ENCODE results near the gene KIF3C. TPM values are rescaled to one million over a fixed set of nuclear protein-coding genes. Genes with fewer than 3 reads are reported as not detected.
"Not testable (repeated sequence)": the region's sequence is repeated elsewhere in the genome, so short reads cannot be mapped to it uniquely, and the experiment has no call there.

KIF3C gene
- total RNA-seq, 1 donor from 2014 or later = 29.7 TPM

DNA sequence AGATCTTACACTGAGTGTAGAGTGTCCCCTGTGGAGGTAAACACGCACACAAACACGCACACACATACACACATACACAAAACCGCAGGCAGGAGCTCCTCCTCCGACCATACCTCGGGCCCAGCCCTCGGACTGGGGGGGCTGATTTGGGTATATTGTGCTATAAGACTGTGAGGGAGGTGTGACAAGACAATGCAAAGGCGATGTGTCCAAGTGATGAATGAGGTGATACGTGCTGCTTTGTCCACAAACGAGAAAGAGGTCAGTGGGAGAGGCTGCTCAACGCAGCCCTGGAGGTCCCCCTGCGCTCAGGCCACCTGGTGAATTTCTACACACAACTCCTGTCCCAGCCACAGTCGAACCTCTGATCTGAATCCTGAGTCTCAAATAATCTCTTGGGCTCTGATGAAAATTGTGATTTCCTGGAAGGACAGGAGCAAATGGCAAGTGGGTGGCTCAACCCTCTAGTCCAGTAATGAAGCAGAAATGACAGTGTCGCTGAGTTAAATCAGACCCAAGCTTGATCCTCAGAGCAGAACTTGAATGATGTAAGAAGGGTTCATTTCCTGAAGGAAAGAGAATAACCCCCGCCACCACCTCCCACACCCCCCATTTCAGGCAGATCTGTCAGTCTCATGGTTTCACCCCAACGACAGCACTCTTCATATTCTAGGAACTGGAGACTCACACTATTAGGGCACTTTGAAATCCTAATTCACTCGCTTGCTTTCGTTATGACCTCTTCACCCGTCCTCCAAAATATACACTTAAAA is 55.1 kb downstream of the KIF3C start:
- Mint-ChIP-seq H3K27ac (ENCODE audit: unreplicated experiment) (no peak overlapping the region), H3K27me3 (ENCODE audit: unreplicated experiment) (no peaks in the 10 kb centered on the region), H3K4me1 (ENCODE audit: unreplicated experiment) (no peaks in the 10 kb centered on the region), H3K36me3 (ENCODE audit: unreplicated experiment) (peaks cover 26% of the 10 kb centered on the region), H3K9me3 (ENCODE audit: unreplicated experiment) (no peaks in the 10 kb centered on the region), H3K4me3 (ENCODE audit: unreplicated experiment) (no peak overlapping the region)
- TF ChIP-seq, protein P1, sequence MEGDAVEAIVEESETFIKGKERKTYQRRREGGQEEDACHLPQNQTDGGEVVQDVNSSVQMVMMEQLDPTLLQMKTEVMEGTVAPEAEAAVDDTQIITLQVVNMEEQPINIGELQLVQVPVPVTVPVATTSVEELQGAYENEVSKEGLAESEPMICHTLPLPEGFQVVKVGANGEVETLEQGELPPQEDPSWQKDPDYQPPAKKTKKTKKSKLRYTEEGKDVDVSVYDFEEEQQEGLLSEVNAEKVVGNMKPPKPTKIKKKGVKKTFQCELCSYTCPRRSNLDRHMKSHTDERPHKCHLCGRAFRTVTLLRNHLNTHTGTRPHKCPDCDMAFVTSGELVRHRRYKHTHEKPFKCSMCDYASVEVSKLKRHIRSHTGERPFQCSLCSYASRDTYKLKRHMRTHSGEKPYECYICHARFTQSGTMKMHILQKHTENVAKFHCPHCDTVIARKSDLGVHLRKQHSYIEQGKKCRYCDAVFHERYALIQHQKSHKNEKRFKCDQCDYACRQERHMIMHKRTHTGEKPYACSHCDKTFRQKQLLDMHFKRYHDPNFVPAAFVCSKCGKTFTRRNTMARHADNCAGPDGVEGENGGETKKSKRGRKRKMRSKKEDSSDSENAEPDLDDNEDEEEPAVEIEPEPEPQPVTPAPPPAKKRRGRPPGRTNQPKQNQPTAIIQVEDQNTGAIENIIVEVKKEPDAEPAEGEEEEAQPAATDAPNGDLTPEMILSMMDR (IDR thresholded peaks at IDR 0.05) = no peak
- no peak for DNase-seq (ENCODE audit: extremely low spot score, unreplicated experiment)

DNA sequence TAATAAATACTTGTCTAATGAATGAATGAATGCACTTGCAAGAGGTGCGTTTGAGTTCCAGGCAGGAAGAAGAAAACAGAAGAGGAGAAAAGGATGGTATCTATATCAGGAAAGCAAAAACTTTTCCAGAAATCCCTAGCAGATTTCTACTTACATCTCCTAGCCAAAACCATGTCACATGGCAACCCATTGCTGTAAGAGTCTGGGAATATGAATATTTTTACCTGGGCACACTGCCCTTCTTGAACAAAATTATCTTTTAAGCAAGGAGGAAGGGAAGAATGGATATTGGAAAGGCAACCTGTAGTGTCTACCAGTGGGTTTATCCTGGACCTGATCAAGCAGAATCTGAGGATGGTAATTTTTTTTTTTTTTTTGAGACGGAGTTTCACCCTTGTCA is 59.8 kb downstream of the KIF3C start:
- no peak overlapping the region for H3K27ac Mint-ChIP-seq (ENCODE audit: unreplicated experiment)
- H3K9me3 Mint-ChIP-seq (ENCODE audit: unreplicated experiment) = no peaks in the 10 kb centered on the region
- H3K36me3 Mint-ChIP-seq (ENCODE audit: unreplicated experiment) = peaks cover 9% of the 10 kb centered on the region
- no peaks in the 10 kb centered on the region for H3K27me3 Mint-ChIP-seq (ENCODE audit: unreplicated experiment)
- H3K4me3 Mint-ChIP-seq (ENCODE audit: unreplicated experiment) = no peak overlapping the region
- TF ChIP-seq, protein P1 (IDR thresholded peaks at IDR 0.05) = no peak
- no peak for DNase-seq (ENCODE audit: extremely low spot score, unreplicated experiment)
- H3K4me1 Mint-ChIP-seq (ENCODE audit: unreplicated experiment) = no peaks in the 10 kb centered on the region

DNA sequence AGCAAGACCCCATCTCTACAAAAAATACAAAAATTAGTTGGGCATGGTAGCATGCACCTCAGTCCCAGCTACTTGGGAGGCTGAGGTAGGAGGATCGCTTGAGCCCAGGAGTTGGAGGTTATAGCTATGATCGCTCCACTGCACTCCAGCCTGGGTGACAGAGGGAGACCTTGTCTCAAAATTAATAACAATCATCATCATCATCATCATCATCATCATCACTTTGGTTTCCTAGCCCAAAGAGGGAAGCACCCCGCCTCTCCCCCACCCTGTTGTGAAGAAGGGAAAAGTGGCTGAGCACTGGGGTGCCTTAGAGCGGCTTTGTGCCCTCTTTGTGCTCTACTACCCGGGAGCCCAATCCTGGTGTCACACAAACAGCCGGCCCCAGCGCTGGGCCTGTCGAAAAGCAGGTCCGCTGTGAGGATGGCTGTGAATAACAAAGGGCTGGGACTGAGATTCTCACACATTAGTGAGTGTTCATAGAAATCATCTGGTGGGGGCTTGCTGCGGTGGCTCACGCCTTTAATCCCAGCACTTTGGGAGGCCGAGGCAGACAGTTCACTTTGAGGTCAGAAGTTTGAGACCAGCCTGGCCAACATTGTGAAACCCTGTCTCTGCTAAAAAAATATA is 61.4 kb downstream of the KIF3C start:
- no peak overlapping the region for H3K27ac Mint-ChIP-seq (ENCODE audit: unreplicated experiment)
- no peaks in the 10 kb centered on the region for H3K27me3 Mint-ChIP-seq (ENCODE audit: unreplicated experiment)
- no peaks in the 10 kb centered on the region for H3K36me3 Mint-ChIP-seq (ENCODE audit: unreplicated experiment)
- TF ChIP-seq, protein P1 (IDR thresholded peaks at IDR 0.05) = no peak
- H3K4me1 Mint-ChIP-seq (ENCODE audit: unreplicated experiment) = no peaks in the 10 kb centered on the region
- no peak for DNase-seq (ENCODE audit: extremely low spot score, unreplicated experiment)
- no peak overlapping the region for H3K4me3 Mint-ChIP-seq (ENCODE audit: unreplicated experiment)
- H3K9me3 Mint-ChIP-seq (ENCODE audit: unreplicated experiment) = no peaks in the 10 kb centered on the region

DNA sequence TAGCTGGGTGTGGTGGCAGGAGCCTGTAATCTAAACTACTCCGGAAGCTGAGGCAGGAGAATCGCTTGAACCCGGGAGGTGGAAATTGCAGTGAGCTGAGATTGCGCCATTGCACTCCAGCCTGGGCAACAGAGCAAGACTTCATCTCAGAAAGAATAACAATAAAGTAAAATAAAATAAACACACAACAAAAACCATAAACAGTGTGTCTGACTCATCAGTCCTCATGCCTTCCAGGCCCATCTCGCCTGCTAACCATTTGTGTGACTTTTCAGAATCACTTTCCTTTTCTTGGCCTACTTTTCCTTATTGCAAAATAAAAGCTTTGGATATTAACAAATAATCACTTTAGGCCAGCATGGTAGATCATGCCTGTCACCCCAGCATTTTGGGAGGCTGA is 62.0 kb downstream of the KIF3C start:
- Mint-ChIP-seq H3K36me3 (ENCODE audit: unreplicated experiment) (no peaks in the 10 kb centered on the region), H3K4me3 (ENCODE audit: unreplicated experiment) (no peak overlapping the region), H3K4me1 (ENCODE audit: unreplicated experiment) (no peaks in the 10 kb centered on the region), H3K27me3 (ENCODE audit: unreplicated experiment) (no peaks in the 10 kb centered on the region), H3K9me3 (ENCODE audit: unreplicated experiment) (no peaks in the 10 kb centered on the region), H3K27ac (ENCODE audit: unreplicated experiment) (no peak overlapping the region)
- no peak for DNase-seq (ENCODE audit: extremely low spot score, unreplicated experiment)
- TF ChIP-seq, protein P1 (IDR thresholded peaks at IDR 0.05) = no peak

DNA sequence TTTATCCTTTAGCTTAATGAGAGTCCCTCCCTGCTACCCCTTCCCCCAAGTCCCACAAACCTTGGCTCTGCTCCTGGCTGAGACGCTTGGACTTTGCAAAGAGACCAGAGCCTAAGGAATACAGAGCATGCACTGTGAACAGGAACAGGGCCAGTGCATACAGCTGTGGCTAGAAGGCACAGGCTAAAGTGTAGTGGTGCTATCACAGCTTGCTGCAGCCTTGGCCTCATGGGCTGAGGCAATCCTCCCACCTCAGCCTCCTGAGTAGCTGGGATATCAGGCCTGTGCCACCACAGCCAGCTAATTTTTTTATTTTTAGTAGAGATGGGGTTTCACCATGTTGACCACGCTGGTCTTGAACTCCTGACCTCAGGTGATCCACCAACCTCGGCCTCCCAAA is 64.5 kb downstream of the KIF3C start:
- H3K4me1 Mint-ChIP-seq (ENCODE audit: unreplicated experiment) = peaks cover 11% of the 10 kb centered on the region

DNA sequence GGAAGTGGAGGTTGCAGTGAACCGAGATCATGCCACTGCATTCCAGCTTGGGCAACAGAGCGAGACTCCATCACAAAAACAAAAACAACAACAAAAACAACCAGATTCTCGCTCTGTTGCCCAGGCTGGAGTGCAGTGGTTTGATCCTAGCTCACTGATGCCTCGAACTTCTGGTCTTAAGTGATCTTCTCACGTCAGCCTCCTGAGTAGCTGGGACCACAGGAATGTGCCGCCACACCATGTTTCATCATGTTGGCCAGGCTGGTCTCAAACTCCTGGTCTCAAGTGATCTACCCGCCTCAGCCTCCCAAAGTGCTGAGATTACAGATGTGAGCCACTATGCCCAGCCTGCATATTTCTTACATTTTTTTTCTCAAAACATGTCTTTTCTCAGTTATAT is 64.9 kb downstream of the KIF3C start:
- not testable (repeated sequence) for H3K27ac Mint-ChIP-seq (ENCODE audit: unreplicated experiment)

More for the DNA sequence above, 64.5 kb downstream of the KIF3C start:
- H3K27me3 Mint-ChIP-seq (ENCODE audit: unreplicated experiment) = no peaks in the 10 kb centered on the region
- no peaks in the 10 kb centered on the region for H3K36me3 Mint-ChIP-seq (ENCODE audit: unreplicated experiment)
- no peaks in the 10 kb centered on the region for H3K9me3 Mint-ChIP-seq (ENCODE audit: unreplicated experiment)
- no peak overlapping the region for H3K4me3 Mint-ChIP-seq (ENCODE audit: unreplicated experiment)
- TF ChIP-seq, protein P1 (IDR thresholded peaks at IDR 0.05) = no peak
- DNase-seq (ENCODE audit: extremely low spot score, unreplicated experiment) = no peak
- H3K27ac Mint-ChIP-seq (ENCODE audit: unreplicated experiment) = no peak overlapping the region

DNA sequence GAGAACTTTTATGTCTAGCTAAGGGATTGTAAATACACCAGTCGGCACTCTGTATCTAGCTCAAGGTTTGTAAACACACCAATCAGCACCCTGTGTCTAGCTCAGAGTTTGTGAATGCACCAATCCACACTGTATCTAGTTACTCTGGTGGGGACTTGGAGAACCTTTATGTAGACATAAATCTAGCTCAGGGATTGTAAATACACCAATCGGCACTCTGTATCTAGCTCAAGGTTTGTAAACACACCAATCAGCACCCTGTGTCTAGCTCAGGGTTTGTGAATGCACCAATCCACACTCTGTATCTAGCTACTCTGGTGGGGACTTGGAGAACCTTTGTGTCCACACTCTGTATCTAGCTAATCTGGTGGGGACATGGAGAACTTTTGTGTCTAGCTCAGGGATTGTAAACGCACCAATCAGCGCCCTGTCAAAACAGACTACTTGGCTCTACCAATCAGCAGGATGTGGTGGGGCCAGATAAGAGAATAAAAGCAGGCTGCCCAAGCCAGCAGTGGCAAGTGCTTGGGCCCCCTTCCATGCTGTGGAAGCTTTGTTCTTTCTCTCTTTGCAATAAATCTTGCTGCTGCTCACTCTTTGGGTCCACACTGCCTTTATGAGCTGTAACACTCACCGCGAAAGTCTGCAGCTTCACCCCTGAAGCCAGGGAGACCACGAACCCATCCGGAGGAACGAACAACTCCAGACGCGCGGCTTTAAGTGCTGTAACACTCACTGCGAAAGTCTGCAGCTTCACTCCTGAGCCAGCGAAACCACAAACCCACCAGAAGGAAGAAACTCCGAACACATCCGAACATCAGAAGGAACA is 66.1 kb downstream of the KIF3C start:
- not testable (repeated sequence) for H3K27ac Mint-ChIP-seq (ENCODE audit: unreplicated experiment); H3K36me3 Mint-ChIP-seq (ENCODE audit: unreplicated experiment); H3K9me3 Mint-ChIP-seq (ENCODE audit: unreplicated experiment); DNase-seq (ENCODE audit: extremely low spot score, unreplicated experiment); H3K4me3 Mint-ChIP-seq (ENCODE audit: unreplicated experiment); H3K27me3 Mint-ChIP-seq (ENCODE audit: unreplicated experiment)
- H3K4me1 Mint-ChIP-seq (ENCODE audit: unreplicated experiment) = peaks cover 14% of the 10 kb centered on the region

More for the DNA sequence above, 64.9 kb downstream of the KIF3C start:
- H3K4me3 Mint-ChIP-seq (ENCODE audit: unreplicated experiment); H3K9me3 Mint-ChIP-seq (ENCODE audit: unreplicated experiment); H3K36me3 Mint-ChIP-seq (ENCODE audit: unreplicated experiment); DNase-seq (ENCODE audit: extremely low spot score, unreplicated experiment); H3K27me3 Mint-ChIP-seq (ENCODE audit: unreplicated experiment): not testable (repeated sequence)
- peaks cover 14% of the 10 kb centered on the region for H3K4me1 Mint-ChIP-seq (ENCODE audit: unreplicated experiment)
